SK-N-SH (cell line): ENCODE results near the gene FRMD5. TPM values are rescaled to one million over a fixed set of nuclear protein-coding genes. Genes with fewer than 3 reads are reported as not detected.

Experiments
- CTCF ChIA-PET: fragments of 300-600, 350-600 bp; formaldehyde crosslinking; extraction: SDS; loops from one replicate; lab custom pipeline; 2021; lab: Yijun Ruan, JAX
- POLR2A ChIA-PET: fragments of 350-600 bp; sonication (Branson Sonifier 250); formaldehyde crosslinking; extraction: SDS; loops from one replicate; lab custom pipeline; 2020; ENCODE audit warnings: antibody characterized with exemption, inconsistent platforms; lab: Yijun Ruan, JAX
- DNase-seq: peaks from one replicate; pipeline ENCODE4 v3.0.0; 2012
- H2AFZ ChIP-seq: fragments of 200-600 bp; sonication (generic); 2 replicates; pipeline ENCODE4 v1.8.1; 2016; ENCODE audit warnings: antibody characterized with exemption, mild to moderate bottlenecking, low read depth
- H3F3A ChIP-seq: fragments of 200-600 bp; sonication (generic); replicated peaks from 2 replicates; pipeline ENCODE3; 2016; ENCODE audit warnings: antibody characterized with exemption, mild to moderate bottlenecking; ENCODE audit not compliant: insufficient read depth
- H3K27ac ChIP-seq, 2 experiments: fragments of 200-500 bp in 1 of 2; fragments of 200-600 bp in 1 of 2; sonication (Bioruptor generic) in 1 of 2; sonication (generic), shearing (Covaris generic) in 1 of 2; 2 replicates each; pipeline versions ENCODE4 v1.5.1 to v1.6.1; 2014 to 2016; ENCODE audit warnings: low read depth in 2 of 2, inconsistent platforms in 1 of 2, low read length in 1 of 2, mild to moderate bottlenecking in 1 of 2, mixed read lengths in 1 of 2
- H3K27me3 ChIP-seq: fragments of 200-600 bp; sonication (generic), shearing (Covaris generic); 2 replicates; pipeline ENCODE4 v1.6.1; 2016; ENCODE audit warnings: mixed run types; ENCODE audit not compliant: insufficient read depth
- H3K36me3 ChIP-seq, 2 experiments: fragments of 200-500 bp in 1 of 2; fragments of 200-600 bp in 1 of 2; sonication (Bioruptor generic) in 1 of 2; sonication (generic) in 1 of 2; replicated peaks in 1 of 2; 2 replicates each; pipeline versions ENCODE3 to v1.5.1; 2014 to 2016; ENCODE audit warnings: low read length in 1 of 2, mild to moderate bottlenecking in 1 of 2; ENCODE audit not compliant: insufficient read depth in 2 of 2, control insufficient read depth in 1 of 2
- H3K4me1 ChIP-seq, 2 experiments: fragments of 200-500 bp in 1 of 2; fragments of 200-600 bp in 1 of 2; sonication (Bioruptor generic) in 1 of 2; sonication (generic), shearing (Covaris generic) in 1 of 2; 2 replicates each; pipeline versions ENCODE4 v1.5.1 to v1.6.1; 2014 to 2016; ENCODE audit warnings: low read depth in 1 of 2, low read length in 1 of 2, mixed run types in 1 of 2; ENCODE audit not compliant: insufficient read depth in 2 of 2, control insufficient read depth in 1 of 2
- H3K4me2 ChIP-seq: fragments of 200-600 bp; sonication (generic), shearing (Covaris generic); 2 replicates; pipeline ENCODE4 v1.6.1; 2017; ENCODE audit warnings: mixed run types
- H3K4me3 ChIP-seq, 2 experiments: fragments of 200-500 bp in 1 of 2; fragments of 200-600 bp in 1 of 2; sonication (Bioruptor generic) in 1 of 2; sonication (generic), shearing (Covaris generic) in 1 of 2; 2 replicates each; pipeline versions ENCODE4 v1.5.1 to v1.8.1; 2014 to 2016; ENCODE audit warnings: low read depth in 2 of 2, inconsistent platforms in 1 of 2, low read length in 1 of 2, mild to moderate bottlenecking in 1 of 2, mixed read lengths in 1 of 2, moderate library complexity in 1 of 2
- H3K79me2 ChIP-seq: fragments of 200-600 bp; sonication (generic); 2 replicates; pipeline ENCODE4 v1.8.1; 2017; ENCODE audit warnings: mild to moderate bottlenecking; ENCODE audit not compliant: insufficient read depth
- H3K9ac ChIP-seq: fragments of 200-600 bp; sonication (generic); 2 replicates; pipeline ENCODE4 v1.6.1; 2017; ENCODE audit warnings: mixed run types
- H3K9me2 ChIP-seq: fragments of 200-600 bp; sonication (generic); 2 replicates; pipeline ENCODE4 v1.6.1; 2017; ENCODE audit warnings: mixed run types
- H3K9me3 ChIP-seq: fragments of 200-600 bp; sonication (generic); 2 replicates; pipeline ENCODE4 v1.6.1; 2017; ENCODE audit warnings: mixed run types, mild to moderate bottlenecking, moderate library complexity
- H4K20me1 ChIP-seq: fragments of 200-600 bp; sonication (generic); 2 replicates; pipeline ENCODE4 v1.6.1; 2017; ENCODE audit warnings: mild to moderate bottlenecking, mixed run types; ENCODE audit not compliant: insufficient read depth
- EP300 ChIP-seq, 2 experiments: IDR thresholded peaks; 2 replicates each; pipeline versions ENCODE4 v1.4.0 to v1.6.1; 2012; ENCODE audit warnings: borderline replicate concordance in 1 of 2, low read depth in 1 of 2, low read length in 1 of 2
- EZH2phosphoT487 ChIP-seq: fragments of 200-600 bp; sonication (generic); IDR thresholded peaks from 2 replicates; pipeline ENCODE4 v1.6.1; 2017; ENCODE audit warnings: low read depth, mixed run types, mild to moderate bottlenecking, antibody characterized with exemption, moderate library complexity, borderline replicate concordance
- FOXM1 ChIP-seq: IDR thresholded peaks from 2 replicates; pipeline ENCODE4 v1.4.0; 2012; ENCODE audit warnings: low read depth, mild to moderate bottlenecking
- MEF2A ChIP-seq: IDR thresholded peaks from 2 replicates; pipeline ENCODE4 v1.4.0; 2012; ENCODE audit warnings: low read depth, borderline replicate concordance
- MXI1 ChIP-seq: IDR thresholded peaks from 2 replicates; pipeline ENCODE4 v1.6.1; 2012; ENCODE audit warnings: mild to moderate bottlenecking, low read depth, low read length, improper control_type of control experiment
- NFIC ChIP-seq: IDR thresholded peaks from 2 replicates; pipeline ENCODE4 v1.4.0; 2012; ENCODE audit warnings: borderline replicate concordance
- POLR2AphosphoS5 ChIP-seq: IDR thresholded peaks from 2 replicates; pipeline ENCODE4 v1.6.1; 2012; ENCODE audit warnings: low read depth, low read length
- RFX5 ChIP-seq: IDR thresholded peaks from 2 replicates; pipeline ENCODE4 v1.6.1; 2012; ENCODE audit warnings: mild to moderate bottlenecking, improper control_type of control experiment, low read length
- RXRA ChIP-seq: IDR thresholded peaks from 2 replicates; pipeline ENCODE4 v1.4.0; 2012; ENCODE audit warnings: low read depth, mild to moderate bottlenecking, borderline replicate concordance
- SMC3 ChIP-seq: IDR thresholded peaks from 2 replicates; pipeline ENCODE4 v1.6.1; 2012; ENCODE audit warnings: low read depth, low read length, improper control_type of control experiment
- TCF12 ChIP-seq: IDR thresholded peaks from 2 replicates; pipeline ENCODE4 v1.4.0; 2012
- TEAD4 ChIP-seq: IDR thresholded peaks from 2 replicates; pipeline ENCODE4 v1.4.0; 2012; ENCODE audit warnings: mild to moderate bottlenecking, borderline replicate concordance; ENCODE audit not compliant: insufficient read depth
- YY1 ChIP-seq: IDR thresholded peaks from 2 replicates; pipeline ENCODE4 v1.4.0; 2012; ENCODE audit warnings: low read depth, mild to moderate bottlenecking
- WGBS: methylation state at CpG from one replicate; pipeline ENCODE4 v1.1.6; 2017; ENCODE audit warnings: low lambda C conversion rate; 5-methylcytosine and 5-hydroxymethylcytosine counted together
- polyA plus RNA-seq, 3 experiments: library from polyadenylated mRNA; depleted of rRNA; stranded (reverse); fragments of >200 nt; gene quantifications; 2 replicates each; pipeline ENCODE4 v1.2.3, GENCODE V29; 2012
- TF ChIP-seq, protein P1 (sequence below): IDR thresholded peaks from 2 replicates; pipeline ENCODE4; 2012
- TF ChIP-seq, protein P2 (sequence below): IDR thresholded peaks from 2 replicates; pipeline ENCODE4 v1.4.0; 2012; ENCODE audit warnings: low read depth
- TF ChIP-seq, protein P3 (sequence below): fragments of 150-350 bp; IDR thresholded peaks from 2 replicates; pipeline ENCODE4 v1.6.1; 2017; ENCODE audit warnings: antibody characterized with exemption, low read length, low read depth, borderline replicate concordance

FRMD5 gene
- polyA plus RNA-seq, 1 of the 3 experiments (the other 2 are of a cell fraction): 24.8 TPM

DNA sequence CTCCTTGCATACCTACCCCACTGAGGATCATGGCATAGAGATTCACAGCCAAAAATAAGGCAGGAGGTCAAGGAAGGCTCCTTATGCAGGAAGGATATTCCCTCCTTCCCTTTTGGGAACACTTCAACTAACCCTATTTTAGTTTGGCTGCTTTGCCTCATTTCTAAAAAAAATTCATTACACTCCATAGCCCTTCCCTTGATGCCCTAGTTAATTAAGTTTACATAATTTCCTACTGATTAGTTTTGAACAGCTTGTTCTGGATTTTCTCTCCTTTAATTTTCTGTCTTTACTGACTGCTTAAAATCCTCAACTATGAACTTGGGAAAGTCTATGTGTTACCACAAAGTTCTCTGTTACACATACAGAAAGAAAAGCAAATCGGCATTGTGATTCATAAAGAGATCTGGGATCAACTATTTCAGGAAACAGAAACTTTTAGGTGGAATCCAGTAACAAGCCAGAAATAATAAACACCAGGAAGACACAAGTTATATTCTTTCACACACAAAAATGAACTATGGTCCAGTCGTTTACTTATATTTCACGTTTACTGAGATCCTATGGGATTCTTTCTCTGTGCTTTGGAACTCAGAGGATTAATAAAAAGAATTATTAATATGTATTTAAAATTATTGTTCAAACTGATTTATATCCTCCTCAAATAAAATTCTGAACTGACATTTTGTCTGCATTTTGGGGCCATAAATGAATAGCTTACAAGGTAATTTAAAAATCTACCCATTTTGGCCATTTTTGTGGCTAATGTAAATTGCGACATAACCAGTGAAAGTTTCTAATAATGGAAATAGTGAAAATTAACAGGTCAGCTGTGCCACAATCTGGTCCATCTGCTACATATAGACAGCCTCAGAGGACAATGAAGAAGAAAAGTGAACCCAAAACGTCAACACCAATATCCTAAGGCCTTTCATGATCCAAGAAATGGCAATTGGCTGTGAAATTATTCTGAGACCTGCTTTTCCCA is 113.8 kb downstream of the FRMD5 start:
- Histone ChIP-seq H2AFZ (no peak overlapping the region), H3K36me3 (peaks cover 0 to 15% of the 10 kb centered on the region in 2 experiments), H3K79me2 (peaks cover 70% of the 10 kb centered on the region), H3K27ac (peak overlapping the region; percentile 44 to 83), H4K20me1 (no peaks in the 10 kb centered on the region), H3K4me2 (peak overlapping the region; percentile 30; the same call in 1 of the 2 replicates), H3K27me3 (no peaks in the 10 kb centered on the region), H3K9me2 (no peaks in the 10 kb centered on the region), H3K9me3 (0 out of 2 replicates have a peak, but pooled peaks cover 3% of the 10 kb centered on the region), H3K9ac (peak overlapping the region; percentile 10; the same call in 1 of the 2 replicates), H3K4me1 (peaks cover 6 to 37% of the 10 kb centered on the region in 2 experiments; a peak in 3 of 4 replicates), H3K4me3 (no peak overlapping the region), H3F3A (peaks cover 47% of the 10 kb centered on the region)
- no peak for DNase-seq
- POLR2A ChIA-PET: no interaction called here
- TF ChIP-seq, protein P1, sequence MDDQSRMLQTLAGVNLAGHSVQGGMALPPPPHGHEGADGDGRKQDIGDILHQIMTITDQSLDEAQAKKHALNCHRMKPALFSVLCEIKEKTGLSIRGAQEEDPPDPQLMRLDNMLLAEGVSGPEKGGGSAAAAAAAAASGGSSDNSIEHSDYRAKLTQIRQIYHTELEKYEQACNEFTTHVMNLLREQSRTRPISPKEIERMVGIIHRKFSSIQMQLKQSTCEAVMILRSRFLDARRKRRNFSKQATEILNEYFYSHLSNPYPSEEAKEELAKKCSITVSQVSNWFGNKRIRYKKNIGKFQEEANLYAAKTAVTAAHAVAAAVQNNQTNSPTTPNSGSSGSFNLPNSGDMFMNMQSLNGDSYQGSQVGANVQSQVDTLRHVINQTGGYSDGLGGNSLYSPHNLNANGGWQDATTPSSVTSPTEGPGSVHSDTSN: no peak
- 79% methylated on average over 5 of the region's 5 CpGs for WGBS
- CTCF ChIA-PET: no interaction called here

DNA sequence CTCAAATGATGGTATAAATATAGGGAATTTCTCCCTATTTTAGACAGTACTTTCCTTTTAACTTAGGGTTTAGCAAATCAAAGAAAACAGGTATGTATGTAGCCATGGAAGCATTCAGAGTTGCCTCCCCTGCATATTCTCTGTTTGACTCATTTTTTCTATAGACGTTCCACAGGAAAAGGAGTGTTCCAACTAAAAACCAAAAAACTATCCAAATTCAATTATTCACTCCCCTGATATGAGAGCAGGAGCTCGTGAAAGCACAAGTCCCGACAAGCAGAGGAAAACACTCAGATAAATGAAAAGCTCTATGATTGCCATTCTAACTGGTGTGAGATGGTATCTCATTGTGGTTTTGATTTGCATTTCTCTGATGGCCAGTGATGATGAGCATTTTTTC is 119.5 kb downstream of the FRMD5 start:
- ChIA-PET POLR2A (no interaction called here), CTCF (no interaction called here)
- no peaks in the 10 kb centered on the region for H4K20me1 ChIP-seq
- H3K9me3 ChIP-seq: 0 out of 2 replicates have a peak, but pooled peaks cover 3% of the 10 kb centered on the region
- H3K36me3 ChIP-seq: peaks cover 0 to 15% of the 10 kb centered on the region in 2 experiments
- no peak overlapping the region for H2AFZ ChIP-seq
- WGBS: 32% methylated on average over 3 of the region's 3 CpGs
- H3K27ac ChIP-seq: peak overlapping the region in 1 of 2 experiments; percentile 19; a peak in 2 of 4 replicates
- DNase-seq: no peak
- H3K27me3 ChIP-seq: no peaks in the 10 kb centered on the region
- peaks cover 0 to 4% of the 10 kb centered on the region in 2 experiments; a peak in 1 of 4 replicates for H3K4me1 ChIP-seq
- H3K4me2 ChIP-seq: no peak overlapping the region
- no peak overlapping the region for H3K9ac ChIP-seq
- TF ChIP-seq, protein P2, sequence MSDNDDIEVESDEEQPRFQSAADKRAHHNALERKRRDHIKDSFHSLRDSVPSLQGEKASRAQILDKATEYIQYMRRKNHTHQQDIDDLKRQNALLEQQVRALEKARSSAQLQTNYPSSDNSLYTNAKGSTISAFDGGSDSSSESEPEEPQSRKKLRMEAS: no peak
- TF ChIP-seq EZH2phosphoT487 (no peak), FOXM1 (no peak), TCF12 (no peak), NFIC (peak; percentile 20; the same call in 1 of the 2 replicates)
- peaks cover 26% of the 10 kb centered on the region for H3F3A ChIP-seq
- H3K79me2 ChIP-seq: peaks cover 72% of the 10 kb centered on the region
- H3K4me3 ChIP-seq: no peak overlapping the region
- no peaks in the 10 kb centered on the region for H3K9me2 ChIP-seq

DNA sequence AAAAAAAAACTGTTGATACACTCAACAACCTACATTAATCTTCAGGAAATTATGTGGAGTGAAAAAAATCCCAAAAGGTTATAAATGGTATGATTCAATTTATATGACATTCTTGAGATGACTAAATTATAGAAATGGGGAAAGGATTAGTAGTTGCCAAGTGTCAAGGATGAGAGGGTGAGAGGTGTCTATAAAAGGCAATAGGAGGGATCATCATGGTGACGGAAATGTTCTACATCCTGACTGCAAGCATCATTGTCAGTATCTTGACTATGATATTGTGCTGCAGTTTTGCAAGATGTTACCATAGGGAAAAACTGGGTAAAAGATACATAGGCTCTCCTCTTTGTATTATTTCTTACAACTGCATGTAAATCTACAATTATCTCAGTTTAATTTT is 125.6 kb downstream of the FRMD5 start:
- no peak overlapping the region for H2AFZ ChIP-seq
- H3K36me3 ChIP-seq: peaks cover 0 to 5% of the 10 kb centered on the region in 2 experiments
- H3K27ac ChIP-seq: no peak overlapping the region
- H4K20me1 ChIP-seq: no peaks in the 10 kb centered on the region; the same call in 1 of the 2 replicates
- WGBS: 95% methylated on average over 1 of the region's 1 CpG
- no peaks in the 10 kb centered on the region for H3K9me3 ChIP-seq
- no peaks in the 10 kb centered on the region for H3K27me3 ChIP-seq
- ChIA-PET CTCF (no interaction called here), POLR2A (no interaction called here)
- no peak overlapping the region for H3K4me2 ChIP-seq
- no peak for DNase-seq
- no peaks in the 10 kb centered on the region for H3K9me2 ChIP-seq
- no peak overlapping the region for H3K9ac ChIP-seq
- peaks cover 52% of the 10 kb centered on the region; the same call in 1 of the 2 replicates for H3K79me2 ChIP-seq
- H3K4me3 ChIP-seq: no peak overlapping the region
- no peaks in the 10 kb centered on the region; a peak in 1 of 4 replicates for H3K4me1 ChIP-seq
- peaks cover 11% of the 10 kb centered on the region for H3F3A ChIP-seq
- TF ChIP-seq, protein P3, sequence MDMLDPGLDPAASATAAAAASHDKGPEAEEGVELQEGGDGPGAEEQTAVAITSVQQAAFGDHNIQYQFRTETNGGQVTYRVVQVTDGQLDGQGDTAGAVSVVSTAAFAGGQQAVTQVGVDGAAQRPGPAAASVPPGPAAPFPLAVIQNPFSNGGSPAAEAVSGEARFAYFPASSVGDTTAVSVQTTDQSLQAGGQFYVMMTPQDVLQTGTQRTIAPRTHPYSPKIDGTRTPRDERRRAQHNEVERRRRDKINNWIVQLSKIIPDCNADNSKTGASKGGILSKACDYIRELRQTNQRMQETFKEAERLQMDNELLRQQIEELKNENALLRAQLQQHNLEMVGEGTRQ: no peak
- TF ChIP-seq YY1 (no peak), RXRA (no peak), MEF2A (no peak), RFX5 (no peak), NFIC (no peak), EP300 (IDR thresholded peaks at IDR 0.05; ENCODE audit: borderline replicate concordance in 1 of 2, low read depth in 1 of 2, low read length in 1 of 2) (no peak), EZH2phosphoT487 (no peak), POLR2AphosphoS5 (no peak), SMC3 (no peak), TEAD4 (no peak), MXI1 (no peak)
- TF ChIP-seq, protein P1: no peak
